Measurements from ENCODE around the gene TBX4.

Gene TBX4

DNA sequence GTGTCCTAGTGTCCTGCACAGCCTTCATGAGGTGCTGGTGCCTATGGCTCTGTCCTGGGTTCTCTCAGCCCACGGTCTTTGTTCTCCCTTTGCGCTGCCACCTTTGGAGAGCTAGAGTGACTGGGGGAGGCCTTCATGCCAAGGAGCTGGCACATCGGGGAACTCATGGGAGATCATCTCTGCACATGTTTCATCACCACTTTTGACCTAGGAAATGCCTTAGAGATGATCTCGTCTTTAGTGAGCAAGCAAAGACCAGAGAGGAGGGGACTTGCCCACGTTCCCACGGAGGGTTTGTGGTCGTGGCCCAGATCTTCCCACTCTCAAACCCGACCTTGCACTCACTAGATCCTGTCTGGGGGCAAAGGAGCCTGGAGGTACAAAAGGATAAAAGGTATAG, 23.5 kb downstream of the TBX4 start:
- TF ChIP-seq, protein P1, sequence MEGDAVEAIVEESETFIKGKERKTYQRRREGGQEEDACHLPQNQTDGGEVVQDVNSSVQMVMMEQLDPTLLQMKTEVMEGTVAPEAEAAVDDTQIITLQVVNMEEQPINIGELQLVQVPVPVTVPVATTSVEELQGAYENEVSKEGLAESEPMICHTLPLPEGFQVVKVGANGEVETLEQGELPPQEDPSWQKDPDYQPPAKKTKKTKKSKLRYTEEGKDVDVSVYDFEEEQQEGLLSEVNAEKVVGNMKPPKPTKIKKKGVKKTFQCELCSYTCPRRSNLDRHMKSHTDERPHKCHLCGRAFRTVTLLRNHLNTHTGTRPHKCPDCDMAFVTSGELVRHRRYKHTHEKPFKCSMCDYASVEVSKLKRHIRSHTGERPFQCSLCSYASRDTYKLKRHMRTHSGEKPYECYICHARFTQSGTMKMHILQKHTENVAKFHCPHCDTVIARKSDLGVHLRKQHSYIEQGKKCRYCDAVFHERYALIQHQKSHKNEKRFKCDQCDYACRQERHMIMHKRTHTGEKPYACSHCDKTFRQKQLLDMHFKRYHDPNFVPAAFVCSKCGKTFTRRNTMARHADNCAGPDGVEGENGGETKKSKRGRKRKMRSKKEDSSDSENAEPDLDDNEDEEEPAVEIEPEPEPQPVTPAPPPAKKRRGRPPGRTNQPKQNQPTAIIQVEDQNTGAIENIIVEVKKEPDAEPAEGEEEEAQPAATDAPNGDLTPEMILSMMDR (IDR thresholded peaks at IDR 0.05; ENCODE audit: low read depth, low read length): no peak
- no peak overlapping the region for H3K27ac ChIP-seq
- no peak overlapping the region for H3K4me3 ChIP-seq (ENCODE audit: low read depth, low read length)
- no peak for DNase-seq
- H3K9me3 ChIP-seq (ENCODE audit: severe bottlenecking): no peaks in the 10 kb centered on the region
- H3K27me3 ChIP-seq (ENCODE audit: insufficient read depth, low read depth, severe bottlenecking): no peaks in the 10 kb centered on the region
- H3K36me3 ChIP-seq: no peaks in the 10 kb centered on the region; the same call in 1 of the 2 replicates

DNA sequence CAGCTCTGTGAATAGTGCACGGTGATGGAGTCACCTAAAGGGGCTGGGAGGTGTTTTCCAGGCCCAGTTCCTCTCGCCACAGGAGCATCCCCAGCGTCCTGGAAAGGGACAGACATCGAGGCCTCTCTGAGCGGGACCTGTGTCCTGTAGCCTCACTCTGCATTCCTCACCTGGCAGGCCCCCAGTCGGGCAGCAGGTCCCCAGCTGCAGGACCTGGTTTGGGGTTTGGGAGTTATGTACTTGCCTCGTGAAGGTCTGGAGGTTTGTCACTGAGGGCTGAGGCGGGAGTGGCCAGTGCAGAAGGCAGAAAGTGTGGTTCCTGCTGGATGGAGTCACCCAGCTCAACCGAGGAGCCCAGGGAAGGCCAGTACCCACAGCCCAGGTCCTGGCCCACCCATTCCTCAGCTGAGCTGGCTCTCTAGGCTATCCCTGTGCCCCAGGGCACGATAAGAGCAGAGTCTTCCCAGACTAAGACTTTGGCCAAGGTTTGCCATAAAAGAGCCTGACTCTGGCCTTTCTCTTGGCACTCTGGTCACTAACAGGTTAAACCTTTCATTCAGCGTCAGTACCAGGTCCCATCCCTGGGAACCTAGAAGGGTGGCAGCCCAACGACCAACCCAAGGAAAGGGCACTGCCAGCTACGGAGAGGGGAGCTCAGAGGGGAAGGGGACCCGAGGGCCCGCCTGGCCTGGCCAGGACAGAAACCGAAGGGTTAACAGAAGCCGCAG, 24.4 kb downstream of the TBX4 start:
- H3K36me3 ChIP-seq: no peaks in the 10 kb centered on the region; the same call in 1 of the 2 replicates
- no peak for DNase-seq
- TF ChIP-seq, protein P1 (IDR thresholded peaks at IDR 0.05; ENCODE audit: low read depth, low read length): no peak
- no peak overlapping the region for H3K4me3 ChIP-seq (ENCODE audit: low read depth, low read length)
- H3K27me3 ChIP-seq (ENCODE audit: insufficient read depth, low read depth, severe bottlenecking): no peaks in the 10 kb centered on the region
- H3K27ac ChIP-seq: no peak overlapping the region
- H3K9me3 ChIP-seq (ENCODE audit: severe bottlenecking): no peaks in the 10 kb centered on the region

DNA sequence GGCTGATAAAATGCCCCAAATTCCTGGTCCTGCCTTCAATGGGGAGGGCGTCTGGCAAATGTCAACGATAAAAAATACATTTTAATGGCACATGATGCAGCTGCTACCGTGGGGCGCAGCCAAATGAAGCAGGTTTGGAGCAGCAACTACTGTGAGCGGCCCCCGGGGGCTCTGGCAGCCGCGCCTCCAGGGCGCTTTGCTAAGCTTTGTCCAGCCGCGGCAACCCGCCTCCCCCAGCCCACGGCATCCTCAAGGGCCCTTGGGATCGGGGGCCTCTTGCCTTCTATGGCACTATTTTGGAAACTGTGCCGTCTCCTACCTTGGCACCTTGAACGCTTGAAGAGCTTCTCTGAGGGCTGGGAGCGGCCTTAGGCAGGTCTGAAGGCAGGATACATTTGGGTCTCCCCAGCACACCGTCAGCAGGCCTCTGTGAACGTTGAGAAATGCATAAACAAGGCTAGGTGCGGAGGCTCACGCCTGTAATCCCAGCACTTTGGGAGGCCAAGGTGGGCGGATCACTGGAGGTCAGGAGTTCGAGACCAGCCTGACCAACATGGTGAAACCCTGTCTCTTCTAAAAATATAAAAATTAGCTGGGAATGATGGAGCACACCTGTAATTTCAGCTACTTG, 25.1 kb downstream of the TBX4 start:
- DNase-seq: no peak
- no peaks in the 10 kb centered on the region; the same call in 1 of the 2 replicates for H3K36me3 ChIP-seq
- H3K27me3 ChIP-seq (ENCODE audit: insufficient read depth, low read depth, severe bottlenecking): no peaks in the 10 kb centered on the region
- H3K27ac ChIP-seq: no peak overlapping the region
- H3K4me3 ChIP-seq (ENCODE audit: low read depth, low read length): no peak overlapping the region
- H3K9me3 ChIP-seq (ENCODE audit: severe bottlenecking): no peaks in the 10 kb centered on the region
- TF ChIP-seq, protein P1 (IDR thresholded peaks at IDR 0.05; ENCODE audit: low read depth, low read length): no peak

DNA sequence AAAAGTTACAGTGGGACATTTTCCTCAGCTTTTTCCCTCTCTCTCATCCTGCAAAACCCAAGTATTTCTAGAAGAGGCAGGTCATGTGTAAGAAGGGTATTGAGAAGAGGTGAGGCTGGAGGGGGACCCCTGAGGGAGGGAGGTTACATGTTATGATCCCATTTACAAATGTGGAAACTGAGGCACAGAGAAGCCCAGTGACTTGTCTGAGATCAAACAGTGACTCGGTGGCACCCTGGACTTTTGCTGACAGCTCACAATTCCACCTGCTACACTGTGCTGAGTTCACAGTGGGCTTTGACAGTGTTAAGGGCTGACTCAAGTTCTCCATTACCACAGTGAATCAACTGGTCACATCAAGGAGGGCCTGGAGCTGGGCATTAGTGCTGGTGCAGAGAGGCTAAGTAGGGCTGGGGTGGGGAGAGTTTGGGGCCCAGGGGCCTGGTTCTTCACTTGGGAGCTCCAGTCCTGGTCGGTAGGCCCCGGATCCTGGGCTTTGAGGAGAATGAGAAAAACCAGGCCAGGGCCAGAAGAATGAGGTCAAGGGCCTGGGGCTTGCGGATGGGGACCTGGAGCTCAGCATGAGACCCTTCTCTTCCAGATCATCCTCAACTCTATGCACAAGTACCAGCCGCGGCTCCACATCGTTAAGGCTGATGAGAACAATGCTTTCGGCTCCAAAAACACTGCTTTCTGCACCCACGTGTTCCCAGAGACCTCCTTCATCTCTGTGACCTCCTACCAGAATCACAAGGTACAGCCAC, 26.0 kb downstream of the TBX4 start:
- Histone ChIP-seq H3K4me3 (ENCODE audit: low read depth, low read length) (no peak overlapping the region), H3K9me3 (ENCODE audit: severe bottlenecking) (no peaks in the 10 kb centered on the region), H3K27ac (no peak overlapping the region), H3K36me3 (no peaks in the 10 kb centered on the region; the same call in 1 of the 2 replicates), H3K27me3 (ENCODE audit: insufficient read depth, low read depth, severe bottlenecking) (no peaks in the 10 kb centered on the region)
- TF ChIP-seq, protein P1 (IDR thresholded peaks at IDR 0.05; ENCODE audit: low read depth, low read length): no peak
- DNase-seq: no peak

DNA sequence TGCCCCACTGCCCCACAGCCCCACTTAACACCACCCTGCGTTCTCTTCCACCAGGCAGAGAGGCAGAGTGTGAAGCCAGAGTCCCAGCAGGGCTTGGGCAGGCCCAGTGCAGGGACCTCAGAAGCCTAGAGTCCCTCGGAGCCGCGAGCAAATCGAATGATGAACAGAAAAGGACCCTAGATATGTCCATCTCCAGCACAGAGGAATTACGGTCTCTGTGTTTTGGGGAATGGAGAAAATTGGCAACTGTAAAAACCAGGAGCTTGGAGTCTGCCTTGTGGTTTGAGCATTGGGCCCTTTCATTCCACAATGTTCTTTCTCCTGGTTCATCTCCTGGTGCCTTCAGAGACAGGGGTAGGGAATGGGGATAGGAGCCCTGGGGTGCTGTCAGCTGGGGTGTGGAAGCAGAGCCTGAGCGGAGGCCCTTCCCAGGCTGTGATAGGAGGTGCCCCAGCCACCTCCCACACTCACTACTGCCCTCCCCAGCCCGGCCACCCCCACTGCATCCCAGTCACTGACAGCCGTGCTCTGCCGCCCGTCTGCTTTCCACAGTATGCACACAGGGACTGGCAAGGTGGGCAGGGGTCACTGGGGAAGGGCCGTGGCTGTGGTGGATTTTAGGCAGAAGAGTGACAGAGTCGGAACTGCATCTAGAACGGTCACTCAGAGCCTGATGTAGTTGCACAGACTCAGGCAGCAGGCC, 26.7 kb downstream of the TBX4 start:
- no peak overlapping the region for H3K4me3 ChIP-seq (ENCODE audit: low read depth, low read length)
- no peak for DNase-seq
- H3K27ac ChIP-seq: no peak overlapping the region
- TF ChIP-seq, protein P1 (IDR thresholded peaks at IDR 0.05; ENCODE audit: low read depth, low read length): peak; percentile 48
- no peaks in the 10 kb centered on the region; the same call in 1 of the 2 replicates for H3K36me3 ChIP-seq
- no peaks in the 10 kb centered on the region for H3K27me3 ChIP-seq (ENCODE audit: insufficient read depth, low read depth, severe bottlenecking)
- no peaks in the 10 kb centered on the region for H3K9me3 ChIP-seq (ENCODE audit: severe bottlenecking)

Data from WERI-Rb-1 (cell line).